Neural progenitor cell (in vitro differentiated cells): ENCODE data around the gene IL1RAPL1.

Source experiments
- EZH2phosphoT487 ChIP-seq: fragments of 200-600 bp; sonication (generic); IDR thresholded peaks from 2 replicates; pipeline ENCODE4 v1.6.1; 2017; ENCODE audit warnings: antibody characterized with exemption
- TF ChIP-seq, protein P1 (sequence below): fragments of 200-600 bp; sonication (generic); IDR thresholded peaks from 2 replicates; pipeline ENCODE4 v1.5.1; 2017; ENCODE audit warnings: antibody characterized with exemption, mild to moderate bottlenecking

DNA sequence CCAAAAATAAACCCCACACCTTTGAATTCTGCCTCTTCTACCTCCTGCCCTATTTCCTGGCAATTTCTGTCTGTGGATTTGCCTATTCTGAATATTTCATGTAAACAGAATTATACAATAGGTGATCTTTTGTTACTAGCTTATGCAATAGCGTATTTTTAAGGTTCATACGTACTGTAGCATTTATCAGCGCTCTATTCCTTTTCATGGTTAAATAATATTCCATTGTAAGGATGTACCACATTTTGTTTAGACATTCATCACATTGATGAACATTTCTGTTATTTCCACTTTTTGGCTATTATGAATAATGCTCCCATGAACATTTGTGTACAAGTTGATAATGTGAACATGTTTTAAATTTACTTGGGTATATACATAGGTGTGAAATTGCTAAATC is 847.7 kb downstream of the IL1RAPL1 start:
- TF ChIP-seq, protein P1, sequence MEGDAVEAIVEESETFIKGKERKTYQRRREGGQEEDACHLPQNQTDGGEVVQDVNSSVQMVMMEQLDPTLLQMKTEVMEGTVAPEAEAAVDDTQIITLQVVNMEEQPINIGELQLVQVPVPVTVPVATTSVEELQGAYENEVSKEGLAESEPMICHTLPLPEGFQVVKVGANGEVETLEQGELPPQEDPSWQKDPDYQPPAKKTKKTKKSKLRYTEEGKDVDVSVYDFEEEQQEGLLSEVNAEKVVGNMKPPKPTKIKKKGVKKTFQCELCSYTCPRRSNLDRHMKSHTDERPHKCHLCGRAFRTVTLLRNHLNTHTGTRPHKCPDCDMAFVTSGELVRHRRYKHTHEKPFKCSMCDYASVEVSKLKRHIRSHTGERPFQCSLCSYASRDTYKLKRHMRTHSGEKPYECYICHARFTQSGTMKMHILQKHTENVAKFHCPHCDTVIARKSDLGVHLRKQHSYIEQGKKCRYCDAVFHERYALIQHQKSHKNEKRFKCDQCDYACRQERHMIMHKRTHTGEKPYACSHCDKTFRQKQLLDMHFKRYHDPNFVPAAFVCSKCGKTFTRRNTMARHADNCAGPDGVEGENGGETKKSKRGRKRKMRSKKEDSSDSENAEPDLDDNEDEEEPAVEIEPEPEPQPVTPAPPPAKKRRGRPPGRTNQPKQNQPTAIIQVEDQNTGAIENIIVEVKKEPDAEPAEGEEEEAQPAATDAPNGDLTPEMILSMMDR = no peak
- TF ChIP-seq EZH2phosphoT487 = no peak
